GM20000 (cell line): Measurements from ENCODE around the gene FCAMR.

ENCODE experiments used
- DNase-seq: peaks from one replicate; pipeline ENCODE4 v3.0.0; 2012; ENCODE audit warnings: low spot score
- TF ChIP-seq, protein P1 (sequence below): IDR thresholded peaks from 2 replicates; pipeline ENCODE4 v1.5.1; 2012; ENCODE audit warnings: mild to moderate bottlenecking, control low read depth; ENCODE audit errors: extremely low read depth, missing control alignments

The FCAMR gene

DNA sequence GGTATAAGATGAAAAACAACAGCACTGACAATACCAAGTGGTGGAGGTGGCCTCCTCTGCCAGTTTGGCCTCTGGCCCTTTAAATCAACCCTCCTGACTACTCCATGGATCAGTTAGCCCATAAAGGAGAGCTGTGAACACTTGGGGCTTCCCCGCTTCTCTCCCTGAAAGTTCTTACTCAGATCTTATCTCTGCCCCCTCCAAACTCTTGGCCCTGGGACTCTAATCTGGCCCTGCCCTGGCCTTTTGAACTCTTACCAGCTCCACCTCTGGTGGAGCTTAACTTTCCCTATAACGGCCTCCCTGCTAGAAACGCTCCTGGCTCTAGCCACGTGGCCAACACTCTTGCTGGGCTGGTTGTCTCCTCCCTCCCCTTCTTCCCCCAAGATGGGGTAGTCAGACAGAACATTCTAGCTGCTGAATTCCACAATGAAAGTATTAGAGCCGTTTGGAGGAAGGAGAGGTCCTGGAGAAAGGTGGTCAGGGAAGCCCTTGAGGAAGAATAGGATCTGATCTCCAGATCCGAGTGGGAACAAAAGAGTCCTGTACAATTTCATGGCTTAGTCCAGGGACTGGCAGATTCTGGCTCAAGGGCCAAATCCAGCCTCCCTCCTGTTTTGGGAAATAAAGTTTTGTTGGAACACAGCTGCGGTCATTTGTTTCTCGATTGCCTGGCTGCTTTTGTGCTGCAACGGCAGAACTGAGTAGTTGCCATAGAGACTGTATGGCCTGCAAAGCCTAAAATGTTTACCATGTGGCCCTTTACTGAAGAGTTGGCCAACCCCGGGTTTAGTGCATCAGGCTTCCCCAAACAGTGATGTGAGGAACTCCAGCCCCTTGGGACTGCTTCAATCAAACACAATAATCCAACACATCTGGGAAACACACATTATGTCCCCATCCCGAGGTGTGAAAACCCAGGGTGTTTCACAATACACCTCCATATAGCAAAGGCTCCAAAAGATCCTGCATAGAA, 14.5 kb downstream of the FCAMR start:
- TF ChIP-seq, protein P1, sequence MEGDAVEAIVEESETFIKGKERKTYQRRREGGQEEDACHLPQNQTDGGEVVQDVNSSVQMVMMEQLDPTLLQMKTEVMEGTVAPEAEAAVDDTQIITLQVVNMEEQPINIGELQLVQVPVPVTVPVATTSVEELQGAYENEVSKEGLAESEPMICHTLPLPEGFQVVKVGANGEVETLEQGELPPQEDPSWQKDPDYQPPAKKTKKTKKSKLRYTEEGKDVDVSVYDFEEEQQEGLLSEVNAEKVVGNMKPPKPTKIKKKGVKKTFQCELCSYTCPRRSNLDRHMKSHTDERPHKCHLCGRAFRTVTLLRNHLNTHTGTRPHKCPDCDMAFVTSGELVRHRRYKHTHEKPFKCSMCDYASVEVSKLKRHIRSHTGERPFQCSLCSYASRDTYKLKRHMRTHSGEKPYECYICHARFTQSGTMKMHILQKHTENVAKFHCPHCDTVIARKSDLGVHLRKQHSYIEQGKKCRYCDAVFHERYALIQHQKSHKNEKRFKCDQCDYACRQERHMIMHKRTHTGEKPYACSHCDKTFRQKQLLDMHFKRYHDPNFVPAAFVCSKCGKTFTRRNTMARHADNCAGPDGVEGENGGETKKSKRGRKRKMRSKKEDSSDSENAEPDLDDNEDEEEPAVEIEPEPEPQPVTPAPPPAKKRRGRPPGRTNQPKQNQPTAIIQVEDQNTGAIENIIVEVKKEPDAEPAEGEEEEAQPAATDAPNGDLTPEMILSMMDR = no peak
- DNase-seq = peak; percentile 48

DNA sequence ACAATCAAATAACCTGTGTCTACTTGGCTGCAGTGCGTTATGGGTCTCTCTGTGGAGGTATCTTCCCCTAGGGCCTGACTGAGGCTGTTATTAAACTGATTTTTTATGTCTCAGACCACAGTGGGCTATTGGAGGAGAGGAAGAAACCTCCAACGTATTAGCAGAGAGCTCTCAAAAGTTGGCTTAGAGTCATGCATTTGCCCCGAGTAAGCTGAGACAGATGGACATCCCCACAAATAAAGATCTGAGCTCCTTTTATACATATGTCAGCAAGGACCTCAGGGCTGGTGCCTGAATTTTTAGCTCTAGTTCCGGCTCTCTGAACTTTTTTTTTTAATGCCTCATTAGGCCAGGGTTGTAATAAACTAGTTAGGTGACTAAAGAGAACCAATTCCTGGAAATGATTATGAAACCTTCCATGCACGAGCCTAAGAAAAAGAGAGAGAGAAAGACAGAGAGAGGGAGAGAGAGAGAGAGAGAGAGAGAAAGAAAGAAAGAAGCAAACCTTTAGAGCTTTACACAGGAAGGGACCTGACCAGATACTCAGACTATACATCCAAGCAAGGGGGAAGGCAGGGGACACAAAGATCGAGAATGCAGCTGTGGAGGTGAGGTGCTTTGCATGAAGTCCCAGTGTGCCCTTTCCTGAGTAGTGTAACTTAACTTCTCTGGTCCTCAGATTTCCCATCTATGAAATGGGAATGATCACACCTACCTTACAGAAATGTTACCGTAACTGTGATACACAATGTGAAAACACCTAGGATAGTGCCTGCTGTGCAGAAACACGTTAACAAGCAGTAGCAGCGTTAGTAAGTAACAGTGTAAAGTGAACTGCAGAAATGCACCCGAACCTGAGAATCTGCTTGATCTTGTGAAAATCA, 15.6 kb downstream of the FCAMR start:
- DNase-seq = no peak
- TF ChIP-seq, protein P1 = no peak

DNA sequence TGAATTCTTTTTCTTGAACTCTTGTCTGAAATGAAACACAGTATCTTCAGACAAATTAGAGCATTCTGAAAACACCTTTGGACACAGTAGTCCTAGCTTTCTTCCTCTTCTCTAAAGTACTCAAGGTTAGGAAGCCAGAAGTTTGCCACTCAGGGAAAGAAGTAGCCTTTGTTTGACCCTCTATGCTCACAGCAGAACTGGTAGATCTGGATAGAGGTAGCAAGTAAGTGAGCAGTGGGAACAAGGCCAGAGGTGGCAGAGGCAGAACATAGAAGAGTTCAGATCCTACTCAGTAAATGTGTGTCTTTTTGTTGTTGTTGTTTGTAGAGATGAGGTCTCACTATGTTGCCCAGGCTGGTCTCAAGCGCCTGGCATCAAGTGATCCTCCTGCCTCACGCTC, 16.6 kb downstream of the FCAMR start:
- DNase-seq = no peak
- TF ChIP-seq, protein P1 = no peak

DNA sequence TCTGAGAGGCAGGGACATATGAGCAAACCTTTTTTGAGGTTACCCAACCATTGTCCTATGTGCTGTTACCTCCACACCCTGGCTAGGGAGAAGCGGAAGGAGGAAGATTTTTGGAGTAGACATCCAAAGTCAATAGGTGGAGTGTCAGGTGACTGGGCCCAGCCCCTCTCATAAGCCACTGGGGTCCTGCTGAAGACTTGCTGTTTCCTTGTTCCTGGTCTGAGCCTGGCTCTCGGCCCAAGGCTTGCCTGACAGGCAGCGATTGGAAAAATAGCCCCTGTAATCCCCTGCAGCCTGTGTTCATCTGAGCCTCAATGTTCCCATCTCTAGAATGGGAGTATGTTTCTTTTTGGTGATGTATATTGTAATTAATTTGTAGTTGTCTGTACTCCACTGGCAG, 17.1 kb downstream of the FCAMR start:
- TF ChIP-seq, protein P1 = no peak
- DNase-seq = no peak

DNA sequence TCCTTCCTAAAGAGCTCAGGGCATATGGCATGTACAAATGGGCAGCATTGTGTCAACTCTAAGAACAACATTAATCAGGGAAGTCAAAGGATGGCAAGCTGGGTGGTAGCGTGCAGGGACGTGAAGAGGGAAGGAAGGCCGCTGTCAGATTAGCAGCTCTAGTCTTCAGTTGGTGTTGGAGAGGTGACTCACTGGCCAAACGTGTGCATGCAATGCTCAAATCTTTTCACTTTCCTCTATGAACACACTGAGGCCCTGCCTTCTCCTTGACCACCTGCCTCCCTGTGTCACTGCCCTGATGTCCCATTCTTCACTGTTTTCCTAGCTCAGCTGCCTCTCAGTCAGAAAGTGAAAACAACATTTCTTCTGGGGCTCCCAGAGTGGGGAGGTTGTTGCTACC, 18.1 kb downstream of the FCAMR start:
- TF ChIP-seq, protein P1 = no peak
- DNase-seq = no peak

DNA sequence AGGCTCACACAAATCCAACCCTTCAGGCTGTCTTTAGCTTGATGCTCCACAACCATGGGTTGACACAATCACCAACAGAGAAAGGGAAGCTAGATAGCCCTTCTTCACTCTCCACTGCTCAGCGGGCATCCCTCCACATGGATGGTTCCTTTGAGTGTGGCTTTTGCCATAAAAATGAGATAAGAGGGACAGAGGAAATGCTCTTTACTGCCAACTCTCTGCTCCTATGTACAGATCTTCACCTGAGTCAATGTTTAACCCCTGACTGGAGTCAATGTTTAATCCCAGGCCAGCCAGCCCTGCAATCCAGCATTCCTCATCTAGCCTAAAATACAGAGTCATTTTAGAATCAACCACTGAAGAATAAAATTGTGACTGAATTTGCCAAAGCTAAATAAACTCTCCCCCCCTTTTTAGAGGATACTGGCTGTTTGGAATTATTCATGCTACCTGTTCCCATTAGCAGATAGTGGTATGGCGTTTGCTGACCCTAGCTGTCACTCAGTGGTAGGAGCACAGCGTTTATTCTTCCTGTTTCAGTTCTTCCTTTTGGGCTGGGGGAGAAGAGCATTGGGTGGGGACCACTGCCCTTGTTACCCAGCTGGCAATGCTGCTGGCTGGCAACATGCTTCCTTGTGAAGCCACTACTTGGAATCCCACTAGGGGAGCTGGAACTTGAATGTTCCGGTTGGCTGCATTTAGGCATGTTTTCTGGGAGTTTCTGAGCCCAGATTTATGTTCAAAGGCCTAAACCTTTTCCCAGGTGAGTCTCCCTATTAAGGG, 18.8 kb downstream of the FCAMR start:
- TF ChIP-seq, protein P1 = no peak
- no peak for DNase-seq
